ENCODE results near the gene ZMIZ2.
"Not testable (repeated sequence)": the region's sequence is repeated elsewhere in the genome, so short reads cannot be mapped to it uniquely, and the experiment has no call there.

ZMIZ2 gene

GRCh38 chr7:44776211-44776610 is 27.6 kb downstream of the ZMIZ2 start:
- DNase-seq: no peak

- no peak for DNase-seq
These were observed 33.8 kb downstream of the ZMIZ2 start for GRCh38 chr7:44782460-44782859.

DNA sequence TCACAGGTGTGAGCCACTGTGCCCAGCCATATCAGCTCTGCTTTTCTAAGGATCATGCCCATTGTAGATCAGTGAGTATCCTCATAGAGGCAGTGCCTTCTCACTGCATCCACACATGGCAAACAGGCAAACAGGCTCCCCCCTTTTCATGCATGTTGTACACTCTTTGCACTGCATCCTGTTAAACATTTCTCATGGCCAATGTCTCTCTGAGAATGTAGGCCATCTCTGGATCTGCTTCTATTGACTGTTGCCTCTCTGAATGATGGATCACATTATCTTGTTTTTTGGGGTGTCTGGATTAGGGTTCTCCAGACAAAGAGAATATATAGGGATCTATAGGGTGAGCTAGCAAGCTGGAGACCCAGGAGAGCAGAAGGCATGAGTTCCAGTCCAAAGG is 34.8 kb downstream of the ZMIZ2 start:
- DNase-seq: no peak

- DNase-seq: no peak
These were observed 35.7 kb downstream of the ZMIZ2 start for GRCh38 chr7:44784364-44784763.

GRCh38 chr7:44785218-44785617 is 36.6 kb downstream of the ZMIZ2 start:
- not testable (repeated sequence) for DNase-seq

- DNase-seq: no peak
These were observed 38.4 kb downstream of the ZMIZ2 start for GRCh38 chr7:44787041-44787440.

- DNase-seq: no peak
These were observed 39.1 kb downstream of the ZMIZ2 start for GRCh38 chr7:44787762-44788161.

- DNase-seq: no peak
These were observed 41.3 kb downstream of the ZMIZ2 start for GRCh38 chr7:44789990-44790389.

DNA sequence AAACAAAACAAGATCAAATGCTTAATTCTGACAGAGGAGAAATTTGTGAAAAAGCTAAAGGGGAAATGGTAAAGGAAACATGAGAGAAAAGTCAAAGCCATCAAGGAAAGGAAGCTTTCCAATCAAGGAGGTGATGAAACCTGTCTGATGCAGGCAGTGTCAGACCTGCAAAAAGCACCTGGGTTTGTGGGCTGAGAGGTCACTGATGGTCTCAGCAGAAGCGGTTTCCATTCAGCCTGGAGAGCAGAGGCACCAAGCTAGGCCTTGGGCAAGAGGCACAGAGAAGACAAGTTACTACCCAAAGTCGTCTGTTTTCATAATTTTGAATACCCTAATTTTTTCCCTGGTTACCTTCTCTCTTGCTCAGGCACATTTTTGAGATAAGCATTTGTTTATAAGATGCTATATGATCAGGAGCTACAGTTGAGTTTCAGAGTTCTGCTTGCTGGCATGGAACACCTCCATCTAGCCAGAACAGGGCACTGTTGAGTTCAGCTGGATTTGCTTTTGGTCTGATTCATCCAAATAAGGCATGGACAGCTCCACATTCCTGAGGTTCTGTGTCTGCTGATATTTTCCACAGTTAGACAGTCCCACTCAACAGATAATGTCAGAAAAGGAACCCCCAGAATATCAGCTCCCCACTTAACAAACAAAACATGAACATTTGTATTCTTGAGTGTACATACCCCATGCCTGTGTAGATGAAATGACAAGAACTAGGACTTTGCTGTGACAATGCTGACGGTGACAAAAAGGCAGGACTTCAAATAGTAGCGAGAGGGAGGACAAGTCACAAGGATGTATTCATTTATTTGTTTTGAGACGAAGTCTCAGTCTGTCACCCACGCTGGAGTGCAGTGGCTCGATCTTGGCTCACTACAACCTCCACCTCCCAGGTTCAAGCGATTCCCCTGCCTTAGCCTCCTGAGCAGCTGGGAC is 42.9 kb downstream of the ZMIZ2 start:
- DNase-seq: peak; percentile 43

DNA sequence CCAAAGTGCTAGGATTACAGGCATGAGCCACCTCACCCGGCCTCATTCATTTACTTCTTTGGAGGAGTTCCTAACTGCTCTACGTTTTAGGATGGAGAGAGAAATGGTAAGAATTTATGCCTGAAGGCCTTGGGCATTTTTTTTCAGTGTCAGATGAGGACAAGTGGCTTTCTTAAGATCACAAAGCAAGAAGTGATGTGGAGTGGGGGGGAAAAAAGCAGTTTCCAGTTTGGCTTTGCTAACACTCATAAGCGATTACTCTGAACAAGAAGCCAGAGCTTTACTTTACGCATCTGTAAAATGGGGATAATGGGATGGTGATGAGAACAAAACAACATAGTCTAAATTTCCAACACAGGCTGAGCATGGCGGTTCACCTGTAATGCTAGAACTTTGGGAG is 45.3 kb downstream of the ZMIZ2 start:
- no peak for DNase-seq

- no peak for DNase-seq
These were observed 45.7 kb downstream of the ZMIZ2 start for GRCh38 chr7:44794331-44794730.

DNA sequence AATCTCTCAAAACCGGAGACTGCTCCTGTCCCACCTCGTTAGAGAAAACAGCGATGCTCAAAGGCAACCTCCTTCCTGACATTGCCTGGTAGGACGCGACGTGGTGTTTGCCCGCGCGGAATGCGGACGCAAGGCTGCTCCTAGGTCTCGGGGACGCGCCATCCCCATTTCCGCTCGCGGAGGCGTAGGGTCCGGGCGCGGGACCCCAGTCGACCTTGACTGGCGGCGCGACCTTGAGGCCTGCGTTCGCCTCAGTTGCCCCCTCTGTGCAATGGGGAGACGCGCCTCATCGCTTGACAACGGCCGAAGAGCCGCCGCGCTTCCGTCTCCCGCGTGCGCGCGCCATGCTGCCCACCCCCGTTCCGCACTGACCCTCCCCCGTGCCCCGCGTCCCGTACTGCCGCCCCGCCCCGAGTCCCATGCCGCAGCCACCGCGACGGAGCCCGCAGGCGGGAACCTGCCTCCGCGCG is 47.4 kb downstream of the ZMIZ2 start:
- DNase-seq: no peak

DNA sequence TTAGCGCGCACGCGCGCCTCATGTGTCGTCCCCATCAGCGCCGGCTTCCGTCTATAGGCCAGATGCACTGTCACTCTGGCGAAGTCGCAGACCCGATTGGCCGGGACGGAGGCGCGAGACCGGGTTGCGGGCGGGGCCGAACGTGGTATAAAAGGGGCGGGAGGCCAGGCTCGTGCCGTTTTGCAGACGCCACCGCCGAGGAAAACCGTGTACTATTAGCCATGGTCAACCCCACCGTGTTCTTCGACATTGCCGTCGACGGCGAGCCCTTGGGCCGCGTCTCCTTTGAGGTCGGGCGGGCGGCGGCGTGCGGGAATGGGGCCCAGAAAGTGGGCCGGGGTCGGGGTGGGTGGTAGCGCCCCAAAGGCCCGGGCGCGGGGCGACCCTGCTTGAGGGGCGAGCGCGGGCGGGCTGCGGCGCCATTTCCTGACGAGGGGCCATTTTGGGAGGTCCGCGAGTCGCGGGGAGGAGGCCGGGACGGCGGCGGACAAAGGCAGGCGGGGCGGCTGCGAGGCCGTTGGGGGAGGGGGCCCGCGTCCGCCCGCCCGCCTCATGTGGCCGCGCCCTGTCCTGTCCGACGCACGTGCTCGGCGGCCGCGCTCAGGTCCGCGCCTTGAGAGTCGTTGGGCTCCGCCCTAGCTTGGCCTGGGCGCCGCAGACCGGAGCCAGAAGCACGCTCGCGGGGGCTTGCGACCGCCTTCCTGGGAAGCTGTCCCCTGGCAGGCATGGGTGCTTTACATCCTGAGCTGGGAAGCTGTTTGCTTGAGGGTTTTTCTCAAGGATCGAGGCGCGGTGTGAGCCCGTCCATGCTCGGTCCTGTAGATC is 48.1 kb downstream of the ZMIZ2 start, which contains the start of gene PPIA:
PPIA (plus strand) TSS at position 178 of the 825 bp plus-strand sequence; CDS start at position 222, 44 bp downstream.
- DNase-seq: peak; percentile 96

GRCh38 chr7:44797329-44798258 is 48.9 kb downstream of the ZMIZ2 start:
- DNase-seq: peak; percentile 67

DNA sequence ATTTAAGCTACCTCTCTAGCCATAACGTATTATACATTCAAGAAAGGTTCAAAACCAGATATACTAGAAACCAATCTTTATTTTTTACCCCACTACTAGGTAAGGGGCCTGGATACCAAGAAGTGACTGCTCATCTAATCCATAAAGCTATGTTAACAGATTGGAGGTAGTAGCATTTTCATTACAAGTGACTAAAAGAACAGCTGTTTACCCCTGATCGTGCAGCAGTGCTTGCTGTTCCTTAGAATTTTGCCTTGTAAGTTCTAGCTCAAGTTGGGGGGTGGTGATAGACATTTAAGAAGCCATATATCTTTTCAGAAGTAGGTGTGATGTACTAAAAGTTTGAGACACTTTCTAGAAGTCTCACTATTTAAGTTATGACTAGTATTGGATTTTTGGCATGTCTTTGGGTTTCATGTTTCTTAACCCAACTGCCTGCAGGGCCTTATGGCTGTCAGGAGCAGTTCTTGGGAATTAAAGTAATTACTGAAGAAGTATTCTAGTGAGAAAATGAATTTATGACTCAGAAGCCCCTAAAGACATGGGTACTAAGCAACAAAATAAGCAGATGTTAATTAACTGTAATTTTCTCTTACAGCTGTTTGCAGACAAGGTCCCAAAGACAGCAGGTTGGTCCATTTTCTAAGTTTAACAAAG is 50.1 kb downstream of the ZMIZ2 start:
- no peak for DNase-seq

DNA sequence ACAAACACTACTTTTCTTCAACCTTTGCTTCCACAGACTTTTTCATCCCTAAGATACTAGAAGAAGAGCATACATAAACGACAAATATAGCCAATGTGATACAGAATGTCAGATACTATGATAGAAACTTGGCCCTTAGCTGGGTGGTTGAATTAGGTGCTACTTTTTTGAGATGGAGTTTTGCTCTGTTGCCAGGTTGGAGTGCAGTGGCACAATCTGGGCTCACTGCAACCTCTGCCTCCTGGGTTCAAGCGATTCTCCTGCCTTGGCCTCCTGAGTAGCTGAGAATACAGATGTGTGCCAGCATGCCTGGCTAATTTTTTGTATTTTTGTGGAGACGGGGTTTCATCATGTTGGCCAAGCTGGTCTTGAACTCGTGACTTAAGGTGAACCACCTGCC is 51.3 kb downstream of the ZMIZ2 start:
- DNase-seq: no peak

- no peak for DNase-seq
These were observed 53.2 kb downstream of the ZMIZ2 start for GRCh38 chr7:44801890-44802289.

DNA sequence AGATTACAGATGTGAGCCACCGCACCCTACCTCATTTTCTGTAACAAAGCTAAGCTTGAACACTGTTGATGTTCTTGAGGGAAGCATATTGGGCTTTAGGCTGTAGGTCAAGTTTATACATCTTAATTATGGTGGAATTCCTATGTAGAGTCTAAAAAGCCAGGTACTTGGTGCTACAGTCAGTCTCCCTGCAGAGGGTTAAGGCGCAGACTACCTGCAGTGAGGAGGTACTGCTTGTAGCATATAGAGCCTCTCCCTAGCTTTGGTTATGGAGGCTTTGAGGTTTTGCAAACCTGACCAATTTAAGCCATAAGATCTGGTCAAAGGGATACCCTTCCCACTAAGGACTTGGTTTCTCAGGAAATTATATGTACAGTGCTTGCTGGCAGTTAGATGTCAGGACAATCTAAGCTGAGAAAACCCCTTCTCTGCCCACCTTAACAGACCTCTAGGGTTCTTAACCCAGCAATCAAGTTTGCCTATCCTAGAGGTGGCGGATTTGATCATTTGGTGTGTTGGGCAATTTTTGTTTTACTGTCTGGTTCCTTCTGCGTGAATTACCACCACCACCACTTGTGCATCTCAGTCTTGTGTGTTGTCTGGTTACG is 53.9 kb downstream of the ZMIZ2 start:
- DNase-seq: no peak

- not testable (repeated sequence) for DNase-seq
These were observed 55.3 kb downstream of the ZMIZ2 start for GRCh38 chr7:44803828-44804519.

DNA sequence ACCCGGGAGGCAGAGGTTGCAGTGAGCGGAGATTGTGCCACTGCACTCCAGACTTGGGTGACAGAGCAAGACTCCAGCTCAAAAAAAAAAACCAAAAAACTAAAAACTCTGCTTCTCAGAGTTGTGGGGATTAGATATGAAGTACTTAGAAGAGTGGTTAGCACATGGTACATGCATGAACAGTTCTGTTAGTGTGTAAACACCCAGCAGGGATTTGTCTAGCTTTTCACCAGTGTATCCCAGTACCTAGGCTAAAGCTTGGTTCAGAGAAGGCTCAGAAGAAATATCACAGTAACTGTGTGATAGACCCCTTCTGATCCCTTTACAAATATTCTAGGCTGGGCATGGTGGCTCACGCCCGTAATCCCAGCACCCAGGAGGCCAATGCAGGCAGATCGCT is 57.3 kb downstream of the ZMIZ2 start:
- DNase-seq: no peak

DNA sequence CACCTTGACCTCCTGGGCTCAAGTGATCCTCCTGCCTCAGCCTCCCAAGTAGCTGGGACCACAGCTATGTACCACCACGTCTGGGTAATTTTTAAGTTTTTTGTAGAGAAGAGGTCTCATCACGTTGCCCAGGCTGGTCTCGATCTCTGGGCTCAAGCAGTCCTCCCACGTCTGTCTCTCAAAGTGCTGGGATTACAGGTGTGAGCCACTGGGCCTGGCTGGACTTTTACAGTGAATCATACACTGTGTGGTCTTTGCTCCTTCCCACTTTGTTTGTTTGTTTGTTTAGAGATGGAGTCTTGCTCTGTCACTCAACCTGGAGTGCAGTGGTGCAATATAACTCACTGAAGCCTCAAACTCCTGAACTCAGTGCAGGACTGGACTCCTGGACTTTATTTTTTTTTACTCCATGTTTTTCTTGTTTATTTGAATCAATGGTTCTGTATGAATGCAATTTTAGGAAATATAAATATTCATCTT is 60.3 kb downstream of the ZMIZ2 start:
- no peak for DNase-seq
